ENCODE data around the gene ZNF75A. TPM values are rescaled to one million over a fixed set of nuclear protein-coding genes. Genes with fewer than 3 reads are reported as not detected.

The ZNF75A gene
- total and polyA plus RNA-seq, 2 donors = 16.4 to 45.4 TPM

GRCh38 chr16:3276679-3277078 is 28.6 kb upstream of the ZNF75A start:
- no peaks in the 10 kb centered on the region for H3K36me3 ChIP-seq (ENCODE audit: insufficient read depth)
- no peak for DNase-seq (ENCODE audit: extremely low spot score)
- no peak overlapping the region for H3K27ac ChIP-seq (ENCODE audit: low read depth)
- no peaks in the 10 kb centered on the region for H3K4me1 ChIP-seq (ENCODE audit: insufficient read depth)
- WGBS = 85% methylated on average over 5 of the region's 5 CpGs
- no peak overlapping the region for H3K4me3 ChIP-seq (ENCODE audit: low read depth, low read length)

DNA sequence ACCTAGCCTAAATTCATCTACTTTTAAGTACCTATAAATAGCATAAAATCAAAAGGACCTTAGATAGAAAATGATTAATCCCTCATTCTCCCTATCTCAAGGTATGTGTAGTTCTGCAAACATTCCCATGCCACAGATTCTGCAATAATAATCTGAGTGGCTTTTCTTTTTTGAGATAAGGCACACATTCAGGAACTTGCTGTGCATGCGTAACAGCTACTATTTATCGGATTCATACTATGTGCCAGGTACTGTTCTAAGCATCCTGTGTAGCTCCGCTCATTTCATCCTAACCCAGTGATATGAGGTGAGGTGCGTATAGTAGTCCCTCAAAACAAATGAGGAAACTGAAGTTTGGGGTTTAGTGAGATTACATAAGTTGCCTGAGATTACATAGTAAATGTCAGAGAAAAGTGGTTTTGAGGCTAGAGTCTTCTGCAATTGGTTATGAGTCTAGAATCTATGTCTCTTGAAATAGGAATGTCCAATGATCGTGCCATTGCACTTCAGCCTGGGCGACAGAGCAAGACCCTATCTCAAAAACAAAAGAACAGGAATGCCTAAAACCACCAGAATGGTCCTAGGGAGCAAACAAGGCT is 24.0 kb upstream of the ZNF75A start:
- Histone ChIP-seq H3K4me1 (ENCODE audit: insufficient read depth) (no peaks in the 10 kb centered on the region), H3K36me3 (ENCODE audit: insufficient read depth) (peaks cover 7% of the 10 kb centered on the region), H3K27ac (ENCODE audit: low read depth) (no peak overlapping the region), H3K4me3 (ENCODE audit: low read depth, low read length) (no peak overlapping the region)
- no peak for DNase-seq (ENCODE audit: extremely low spot score)
- WGBS = 91% methylated on average over 6 of the region's 6 CpGs

DNA sequence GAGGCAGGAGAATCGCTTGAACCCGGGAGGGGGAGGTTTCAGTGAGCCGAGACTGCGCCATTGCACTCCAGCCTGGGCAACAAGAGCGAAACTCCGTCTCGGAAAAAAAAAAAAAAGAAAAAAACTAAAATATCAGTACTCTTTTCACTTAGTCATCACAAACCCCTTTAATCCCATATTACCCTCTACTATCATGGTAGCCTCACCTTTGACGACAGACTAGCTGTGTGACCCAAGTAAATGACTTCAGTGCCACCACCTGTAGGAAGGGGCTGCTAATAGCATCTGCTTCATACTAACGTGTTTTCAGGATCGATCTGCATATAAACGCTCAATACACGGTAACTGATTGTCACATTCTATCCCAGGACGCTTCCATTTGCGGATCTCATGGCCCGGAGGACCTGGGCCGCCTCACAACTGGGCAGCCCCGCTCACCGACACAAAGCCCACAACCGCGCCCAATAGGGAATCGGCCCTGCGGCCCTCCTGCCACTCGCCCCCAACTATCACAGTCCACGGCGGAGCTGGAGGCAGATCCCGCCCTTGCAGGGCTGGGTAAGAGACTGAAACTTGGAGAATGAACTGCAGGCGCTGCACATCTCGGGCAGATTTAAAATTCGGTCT is 23.1 kb upstream of the ZNF75A start:
- DNase-seq (ENCODE audit: extremely low spot score) = peak; percentile 40
- 12% methylated on average over 29 of the region's 29 CpGs for WGBS
- Histone ChIP-seq H3K36me3 (ENCODE audit: insufficient read depth) (peaks cover 7% of the 10 kb centered on the region), H3K4me1 (ENCODE audit: insufficient read depth) (no peaks in the 10 kb centered on the region), H3K27ac (ENCODE audit: low read depth) (peak overlapping the region; percentile 51), H3K4me3 (ENCODE audit: low read depth, low read length) (peak overlapping the region; percentile 83)

- Histone ChIP-seq H3K4me3 (ENCODE audit: low read depth, low read length) (peak within 1 kb of the TSS; percentile 83), H3K4me1 (ENCODE audit: insufficient read depth) (no peaks in the 10 kb centered on the region), H3K36me3 (ENCODE audit: insufficient read depth) (peaks cover 7% of the 10 kb centered on the region), H3K27ac (ENCODE audit: low read depth) (peak within 1 kb of the TSS; percentile 99)
- WGBS = under 1% methylated on average over 72 of the region's 72 CpGs
- DNase-seq (ENCODE audit: extremely low spot score) = peak; percentile 98
Measured at GRCh38 chr16:3282730-3283542, 22.4 kb upstream of the ZNF75A start, which contains the start of gene ZNF263. ZNF263 (plus strand) TSS chr16:3283491; CDS start chr16:3283819, 328 bp downstream.

GRCh38 chr16:3283543-3284447 is 21.5 kb upstream of the ZNF75A start:
- no peak for DNase-seq (ENCODE audit: extremely low spot score)
- WGBS = 4% methylated on average over 56 of the region's 56 CpGs

DNA sequence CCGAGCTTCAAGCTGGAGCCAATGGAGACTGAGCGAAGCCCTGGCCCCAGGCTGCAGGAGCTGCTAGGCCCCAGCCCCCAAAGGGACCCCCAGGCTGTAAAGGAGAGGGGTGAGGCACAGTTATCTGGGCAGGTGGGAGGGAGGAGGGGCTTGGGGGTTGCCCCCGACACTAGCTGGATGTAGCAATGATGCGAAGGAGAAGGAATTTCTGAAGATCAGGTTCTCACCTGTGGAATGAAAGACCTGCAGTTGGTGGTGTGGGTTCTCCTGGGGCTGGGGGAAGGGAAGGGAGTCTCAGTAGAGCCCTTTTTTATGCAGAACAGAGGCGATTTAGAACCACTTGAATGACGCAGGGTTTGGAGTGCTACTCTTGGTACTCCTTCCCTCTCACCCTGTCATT is 20.2 kb upstream of the ZNF75A start:
- 88% methylated on average over 6 of the region's 6 CpGs for WGBS
- Histone ChIP-seq H3K4me1 (ENCODE audit: insufficient read depth) (no peaks in the 10 kb centered on the region), H3K36me3 (ENCODE audit: insufficient read depth) (peaks cover 19% of the 10 kb centered on the region), H3K27ac (ENCODE audit: low read depth) (no peak overlapping the region), H3K4me3 (ENCODE audit: low read depth, low read length) (no peak overlapping the region)
- DNase-seq (ENCODE audit: extremely low spot score) = no peak

More at GRCh38 chr16:3283543-3284447, 21.5 kb upstream of the ZNF75A start:
- peak overlapping the region; percentile 83 for H3K4me3 ChIP-seq (ENCODE audit: low read depth, low read length)
- no peaks in the 10 kb centered on the region for H3K4me1 ChIP-seq (ENCODE audit: insufficient read depth)
- H3K36me3 ChIP-seq (ENCODE audit: insufficient read depth) = peaks cover 10% of the 10 kb centered on the region
- H3K27ac ChIP-seq (ENCODE audit: low read depth) = peak overlapping the region; percentile 88

- no peaks in the 10 kb centered on the region for H3K4me1 ChIP-seq (ENCODE audit: insufficient read depth)
- H3K4me3 ChIP-seq (ENCODE audit: low read depth, low read length) = no peak overlapping the region
- no peak for DNase-seq (ENCODE audit: extremely low spot score)
- H3K36me3 ChIP-seq (ENCODE audit: insufficient read depth) = peaks cover 22% of the 10 kb centered on the region
- WGBS = 99% methylated on average over 16 of the region's 16 CpGs
- H3K27ac ChIP-seq (ENCODE audit: low read depth) = no peak overlapping the region
Measured at GRCh38 chr16:3289998-3290673, 15.2 kb upstream of the ZNF75A start.

DNA sequence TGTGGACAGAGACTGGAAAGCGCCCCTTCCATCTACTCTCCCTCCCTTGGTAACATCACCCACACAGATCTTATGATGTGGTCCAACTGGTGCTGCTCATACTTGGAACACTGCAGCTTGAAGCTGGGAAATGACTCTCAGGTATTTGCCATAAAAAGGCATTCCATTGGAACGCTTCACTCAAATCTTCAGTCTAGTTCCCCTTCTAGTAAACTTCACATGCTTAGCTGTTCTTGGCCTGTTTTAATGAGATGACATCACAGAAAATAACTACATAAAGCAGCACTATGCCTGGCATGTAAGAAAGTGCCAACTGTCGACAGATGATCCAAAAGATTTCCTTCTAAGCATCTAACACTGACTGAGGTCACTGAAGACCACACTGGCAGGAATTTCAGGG is 12.7 kb upstream of the ZNF75A start:
- H3K36me3 ChIP-seq (ENCODE audit: insufficient read depth) = peaks cover 15% of the 10 kb centered on the region
- WGBS = 91% methylated on average over 3 of the region's 3 CpGs
- no peaks in the 10 kb centered on the region for H3K4me1 ChIP-seq (ENCODE audit: insufficient read depth)
- DNase-seq (ENCODE audit: extremely low spot score) = no peak
- H3K4me3 ChIP-seq (ENCODE audit: low read depth, low read length) = no peak overlapping the region
- no peak overlapping the region for H3K27ac ChIP-seq (ENCODE audit: low read depth)

GRCh38 chr16:3295209-3295608 is 10.1 kb upstream of the ZNF75A start:
- peaks cover 3% of the 10 kb centered on the region for H3K36me3 ChIP-seq (ENCODE audit: insufficient read depth)
- H3K4me3 ChIP-seq (ENCODE audit: low read depth, low read length) = no peak overlapping the region
- H3K27ac ChIP-seq (ENCODE audit: low read depth) = no peak overlapping the region
- DNase-seq (ENCODE audit: extremely low spot score) = no peak
- no peaks in the 10 kb centered on the region for H3K4me1 ChIP-seq (ENCODE audit: insufficient read depth)
- 27% methylated on average over 45 of the region's 45 CpGs for WGBS

- 62% methylated on average over 13 of the region's 13 CpGs for WGBS
- DNase-seq (ENCODE audit: extremely low spot score) = no peak
- H3K36me3 ChIP-seq (ENCODE audit: insufficient read depth) = no peaks in the 10 kb centered on the region
- no peak overlapping the region for H3K4me3 ChIP-seq (ENCODE audit: low read depth, low read length)
- H3K4me1 ChIP-seq (ENCODE audit: insufficient read depth) = no peaks in the 10 kb centered on the region
- H3K27ac ChIP-seq (ENCODE audit: low read depth) = no peak overlapping the region
Measured at GRCh38 chr16:3295783-3296182, 9.5 kb upstream of the ZNF75A start.

DNA sequence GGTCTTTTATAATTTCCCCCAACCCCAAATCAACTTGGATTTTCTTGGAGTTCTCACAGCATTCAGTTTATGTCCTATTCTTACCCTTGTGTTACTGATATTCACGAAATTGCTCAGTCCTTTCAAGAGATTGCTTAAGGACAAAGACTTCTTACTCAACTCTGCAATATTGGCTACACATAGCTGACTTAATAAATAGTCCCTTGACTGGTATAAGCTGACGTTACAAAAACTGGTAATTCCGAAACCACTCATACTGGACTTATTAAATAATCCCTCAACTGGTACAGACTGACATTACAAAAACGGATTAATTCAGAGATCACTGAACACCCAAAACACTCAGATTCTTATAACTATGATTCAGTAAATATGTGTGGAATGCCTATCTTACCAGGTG is 927 bp upstream of the ZNF75A start:
- no peak overlapping the region for H3K27ac ChIP-seq (ENCODE audit: low read depth)
- DNase-seq (ENCODE audit: extremely low spot score) = no peak
- H3K4me3 ChIP-seq (ENCODE audit: low read depth, low read length) = no peak overlapping the region
- 70% methylated on average over 4 of the region's 4 CpGs for WGBS
- peaks cover 1% of the 10 kb centered on the region for H3K4me1 ChIP-seq (ENCODE audit: insufficient read depth)
- H3K36me3 ChIP-seq (ENCODE audit: insufficient read depth) = peaks cover 4% of the 10 kb centered on the region

GRCh38 chr16:3306078-3306477 is 781 bp downstream of the ZNF75A start:
- Histone ChIP-seq H3K4me3 (ENCODE audit: low read depth, low read length) (peak overlapping the region; percentile 64), H3K27ac (ENCODE audit: low read depth) (no peak overlapping the region), H3K4me1 (ENCODE audit: insufficient read depth) (peaks cover 1% of the 10 kb centered on the region), H3K36me3 (ENCODE audit: insufficient read depth) (peaks cover 4% of the 10 kb centered on the region)
- DNase-seq (ENCODE audit: extremely low spot score) = no peak
- WGBS = 58% methylated on average over 11 of the region's 11 CpGs

GRCh38 chr16:3311496-3311895 is 6.2 kb downstream of the ZNF75A start:
- Histone ChIP-seq H3K27ac (ENCODE audit: low read depth) (no peak overlapping the region), H3K36me3 (ENCODE audit: insufficient read depth) (peaks cover 7% of the 10 kb centered on the region), H3K4me3 (ENCODE audit: low read depth, low read length) (no peak overlapping the region), H3K4me1 (ENCODE audit: insufficient read depth) (no peaks in the 10 kb centered on the region)
- DNase-seq (ENCODE audit: extremely low spot score) = no peak
- WGBS = 95% methylated on average over 4 of the region's 4 CpGs

Data from urinary bladder (tissue), 4 donors.